ENCODE data around the gene TMEM222. TPM values are rescaled to one million over a fixed set of nuclear protein-coding genes. Genes with fewer than 3 reads are reported as not detected.

The TMEM222 gene
- total RNA-seq, 1 donor from 2014 or later = 39.1 TPM

- Mint-ChIP-seq H3K27ac (no peak overlapping the region), H3K36me3 (peaks cover 17% of the 10 kb centered on the region), H3K9me3 (no peaks in the 10 kb centered on the region), H3K4me1 (no peaks in the 10 kb centered on the region), H3K4me3 (no peak overlapping the region), H3K27me3 (ENCODE audit: low read depth) (no peaks in the 10 kb centered on the region)
- DNase-seq (ENCODE audit: low spot score in 2 of 2, unreplicated experiment in 2 of 2) = no peak
- TF ChIP-seq CTCF (IDR thresholded peaks at IDR 0.05; ENCODE audit: unreplicated experiment) = no peak
These were observed 10.0 kb downstream of the TMEM222 start for GRCh38 chr1:27331922-27332321.

DNA sequence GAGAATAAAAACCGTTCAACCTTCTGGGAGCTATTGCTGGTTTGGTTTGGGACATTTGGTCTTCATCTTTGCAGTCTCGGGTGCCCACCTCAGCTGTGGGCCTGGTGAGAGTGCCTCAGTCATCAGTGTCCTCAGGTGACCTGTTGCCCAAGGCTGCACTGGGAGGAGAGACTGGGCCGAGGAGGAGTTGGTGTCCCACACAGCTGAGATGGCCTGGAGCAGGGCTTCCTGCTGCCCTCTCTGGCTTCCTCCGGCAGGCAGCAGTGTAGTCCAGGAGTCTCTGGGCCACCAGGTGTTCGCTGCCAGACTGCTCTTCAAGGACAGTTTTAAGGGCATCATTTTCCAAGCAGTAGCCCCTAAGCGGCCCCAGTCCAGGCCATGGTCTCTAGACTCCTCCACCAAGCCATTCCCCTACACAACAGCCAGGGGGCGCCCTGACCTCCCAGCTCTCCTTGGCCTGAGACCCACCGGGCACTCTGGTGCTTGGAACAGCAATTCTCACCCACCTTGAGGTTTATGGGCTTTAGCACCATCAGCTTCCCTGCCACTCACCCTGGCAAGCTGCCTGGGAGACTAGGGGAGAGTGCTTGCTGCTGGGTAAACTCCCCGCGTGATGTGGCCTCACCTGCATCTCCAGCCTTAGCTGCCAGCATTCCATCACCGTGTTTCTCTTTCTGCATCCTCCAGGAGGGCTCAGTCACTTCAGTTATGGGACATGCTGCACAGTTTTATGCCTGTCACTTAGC, 10.7 kb downstream of the TMEM222 start:
- Mint-ChIP-seq H3K27ac (no peak overlapping the region), H3K4me3 (no peak overlapping the region), H3K9me3 (no peaks in the 10 kb centered on the region), H3K36me3 (peaks cover 18% of the 10 kb centered on the region), H3K27me3 (ENCODE audit: low read depth) (no peaks in the 10 kb centered on the region), H3K4me1 (no peaks in the 10 kb centered on the region)
- peak in 1 of 2 experiments; percentile 71 for DNase-seq (ENCODE audit: low spot score in 2 of 2, unreplicated experiment in 2 of 2)
- TF ChIP-seq CTCF (IDR thresholded peaks at IDR 0.05; ENCODE audit: unreplicated experiment) = peak; percentile 82

DNA sequence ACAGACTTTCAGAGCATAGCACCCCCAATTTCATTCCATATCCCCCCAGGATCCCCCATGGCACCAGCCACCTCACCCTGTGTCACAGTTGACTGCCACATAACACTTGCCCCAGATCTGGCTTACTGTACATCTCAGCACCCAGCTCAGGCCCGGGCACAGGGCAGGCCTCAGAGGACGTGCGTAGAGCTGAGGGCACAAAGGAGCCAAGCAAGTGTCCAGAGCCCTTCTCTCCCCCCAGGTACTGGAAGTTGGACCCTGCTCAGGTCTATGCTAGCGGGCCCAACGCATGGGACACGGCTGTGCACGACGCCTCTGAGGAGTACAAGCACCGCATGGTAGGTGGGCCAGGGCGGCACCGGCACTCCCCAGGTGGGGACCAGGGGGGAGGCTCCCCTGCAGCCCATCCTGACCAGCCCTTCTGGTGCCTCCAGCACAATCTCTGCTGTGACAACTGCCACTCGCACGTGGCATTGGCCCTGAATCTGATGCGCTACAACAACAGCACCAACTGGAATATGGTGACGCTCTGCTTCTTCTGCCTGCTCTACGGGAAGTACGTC, 11.8 kb downstream of the TMEM222 start:
- H3K4me1 Mint-ChIP-seq = no peaks in the 10 kb centered on the region
- no peak overlapping the region for H3K4me3 Mint-ChIP-seq
- no peak overlapping the region for H3K27ac Mint-ChIP-seq
- no peak for TF ChIP-seq CTCF (IDR thresholded peaks at IDR 0.05; ENCODE audit: unreplicated experiment)
- H3K9me3 Mint-ChIP-seq = no peaks in the 10 kb centered on the region
- H3K27me3 Mint-ChIP-seq (ENCODE audit: low read depth) = no peaks in the 10 kb centered on the region
- H3K36me3 Mint-ChIP-seq = peaks cover 18% of the 10 kb centered on the region
- DNase-seq (ENCODE audit: low spot score in 2 of 2, unreplicated experiment in 2 of 2) = no peak

- Mint-ChIP-seq H3K36me3 (peaks cover 16% of the 10 kb centered on the region), H3K4me3 (no peak overlapping the region), H3K27me3 (ENCODE audit: low read depth) (no peaks in the 10 kb centered on the region), H3K9me3 (no peaks in the 10 kb centered on the region), H3K4me1 (no peaks in the 10 kb centered on the region), H3K27ac (no peak overlapping the region)
- no peak for TF ChIP-seq CTCF (IDR thresholded peaks at IDR 0.05; ENCODE audit: unreplicated experiment)
- DNase-seq (ENCODE audit: low spot score in 2 of 2, unreplicated experiment in 2 of 2) = no peak
These were observed 13.8 kb downstream of the TMEM222 start for GRCh38 chr1:27335506-27336422.

DNA sequence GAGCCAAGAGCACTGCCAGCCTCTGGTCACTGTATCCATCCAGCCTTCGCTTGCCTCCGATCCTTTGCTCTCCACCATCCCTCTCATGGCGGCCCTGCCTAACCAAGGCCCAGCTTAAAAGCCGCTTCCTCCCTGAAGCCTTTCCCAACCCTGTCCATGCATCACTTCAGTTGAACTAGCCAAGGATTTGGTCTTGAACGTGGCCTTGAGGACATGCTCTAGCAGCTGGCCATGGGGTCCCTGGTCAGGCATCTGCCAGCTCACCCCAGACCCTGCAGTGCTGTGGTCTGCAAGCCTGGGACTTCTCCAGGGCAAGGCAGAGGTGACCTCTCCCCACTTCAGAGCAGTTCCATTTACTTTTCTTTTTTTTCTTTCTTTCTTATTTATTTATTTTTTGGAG, 14.8 kb downstream of the TMEM222 start:
- no peak overlapping the region for H3K27ac Mint-ChIP-seq
- no peak overlapping the region for H3K4me3 Mint-ChIP-seq
- no peaks in the 10 kb centered on the region for H3K9me3 Mint-ChIP-seq
- H3K4me1 Mint-ChIP-seq = peaks cover 7% of the 10 kb centered on the region
- no peaks in the 10 kb centered on the region for H3K27me3 Mint-ChIP-seq (ENCODE audit: low read depth)
- DNase-seq (ENCODE audit: low spot score in 2 of 2, unreplicated experiment in 2 of 2) = no peak
- H3K36me3 Mint-ChIP-seq = peaks cover 16% of the 10 kb centered on the region
- no peak for TF ChIP-seq CTCF (IDR thresholded peaks at IDR 0.05; ENCODE audit: unreplicated experiment)
